ENCODE measurements around the gene FXYD3. TPM values are rescaled to one million over a fixed set of nuclear protein-coding genes. Genes with fewer than 3 reads are reported as not detected.

The FXYD3 gene
- total RNA-seq, 1 donor from 2014 or later = 0.68 TPM

- no peak for DNase-seq
Measured at GRCh38 chr19:35164418-35164817, 48.8 kb downstream of the FXYD3 start.

GRCh38 chr19:35165200-35166058 lies 49.8 kb downstream of the FXYD3 start:
- DNase-seq = no peak

GRCh38 chr19:35166100-35167063 lies 50.8 kb downstream of the FXYD3 start:
- no peak for DNase-seq

- DNase-seq = no peak
Measured at GRCh38 chr19:35167251-35168119, 51.9 kb downstream of the FXYD3 start.

- no peak for DNase-seq
Measured at GRCh38 chr19:35168196-35168595, 52.6 kb downstream of the FXYD3 start.

GRCh38 chr19:35169221-35169995 lies 53.8 kb downstream of the FXYD3 start:
- no peak for DNase-seq

DNA sequence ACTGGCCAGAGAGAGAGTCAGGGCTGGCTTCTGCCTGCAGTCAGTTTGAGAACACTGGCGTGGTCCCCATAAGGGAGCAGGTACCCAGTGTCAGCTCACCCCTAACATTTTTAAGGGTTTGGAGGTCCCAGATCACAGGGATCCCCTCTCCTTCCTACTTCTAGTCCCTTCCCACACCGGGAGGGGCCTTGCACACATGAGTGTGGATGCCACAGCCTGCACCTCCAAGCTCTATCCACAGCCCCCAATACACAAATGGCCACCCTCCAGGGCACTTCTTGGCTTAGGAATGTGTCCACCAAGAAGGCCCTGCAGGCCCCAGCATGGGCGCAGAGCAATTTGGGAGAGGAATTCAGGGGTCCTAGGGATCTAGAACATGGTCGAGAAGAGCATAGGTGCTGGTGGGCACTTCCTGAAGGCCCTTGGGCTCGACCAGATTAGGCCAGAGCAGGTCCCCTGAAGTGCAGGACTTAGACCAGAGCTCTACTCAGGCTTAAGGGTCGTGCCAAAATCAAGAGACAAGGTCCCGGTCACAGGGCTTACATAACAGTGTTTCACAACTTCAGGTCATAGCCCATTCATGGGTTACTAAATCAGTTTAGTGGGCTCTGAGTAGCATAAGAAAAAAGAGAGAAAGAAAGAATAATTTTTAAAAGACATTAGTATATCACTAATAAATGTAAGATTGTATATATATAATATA lies 54.9 kb downstream of the FXYD3 start:
- DNase-seq = no peak

DNA sequence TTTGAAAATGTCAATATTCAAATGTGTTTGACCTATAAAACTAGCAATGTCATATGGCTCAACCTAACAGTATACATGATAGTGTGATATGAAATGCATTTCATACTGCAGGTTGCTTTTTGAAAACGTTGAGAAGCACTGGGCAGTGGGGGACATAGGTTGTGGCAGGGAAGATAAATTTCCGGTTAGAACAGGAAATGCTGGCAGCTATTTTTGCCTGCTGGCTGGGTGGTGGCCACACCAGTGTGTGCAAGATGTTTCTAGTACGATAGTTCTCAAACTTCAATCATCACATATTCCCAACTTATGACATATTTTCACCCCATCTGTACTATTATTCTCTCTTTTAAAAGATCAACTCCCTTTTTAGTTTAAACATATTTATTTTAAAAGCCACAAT lies 56.1 kb downstream of the FXYD3 start:
- DNase-seq = peak; percentile 9

Other genes with a start within 250 kb of the FXYD3 start
- gene ZNF30, start 188.9 kb upstream of the FXYD3 start, total RNA-seq = 5.2 and 7.3 TPM in 2 replicates
- 55.2 and 57.2 TPM in 2 replicates for gene ZNF792, start 151.6 kb upstream of the FXYD3 start, total RNA-seq
- 48.5 and 56.0 TPM in 2 replicates for gene GRAMD1A, start 115.5 kb upstream of the FXYD3 start, total RNA-seq
- 6.5 and 15.9 TPM in 2 replicates for gene SCN1B, start 85.4 kb upstream of the FXYD3 start, total RNA-seq
- 0.09 and 0.17 TPM in 2 replicates for gene HPN, start 74.1 kb upstream of the FXYD3 start, total RNA-seq
- gene LGI4, start 19.2 kb downstream of the FXYD3 start, total RNA-seq = 0.34 TPM in 1 of 2 replicates, not detected in the other
- gene FXYD1, start 23.0 kb downstream of the FXYD3 start, total RNA-seq = not detected in 2 replicates
- gene FXYD7, start 27.4 kb downstream of the FXYD3 start, total RNA-seq = not detected in 2 replicates
- gene FXYD5, start 38.9 kb downstream of the FXYD3 start, total RNA-seq = 17.2 and 19.3 TPM in 2 replicates
- gene FAM187B, start 112.9 kb downstream of the FXYD3 start, total RNA-seq = not detected in 2 replicates
- gene LSR, start 133.2 kb downstream of the FXYD3 start, total RNA-seq = 0.56 and 2.0 TPM in 2 replicates
- 47.5 and 58.2 TPM in 2 replicates for gene USF2, start 153.1 kb downstream of the FXYD3 start, total RNA-seq
- under 0.01 TPM in 1 of 2 replicates, not detected in the other for gene HAMP, start 166.7 kb downstream of the FXYD3 start, total RNA-seq
- not detected in 2 replicates for gene MAG, start 176.3 kb downstream of the FXYD3 start, total RNA-seq
- gene CD22, start 213.4 kb downstream of the FXYD3 start, total RNA-seq = 0.34 and 0.37 TPM in 2 replicates
- not detected in 2 replicates for gene FFAR1, start 232.1 kb downstream of the FXYD3 start, total RNA-seq
- under 0.01 TPM in 1 of 2 replicates, not detected in the other for gene FFAR3, start 242.6 kb downstream of the FXYD3 start, total RNA-seq

All from dermis blood vessel endothelial cell (primary cell).